H1 (cell line): ENCODE measurements around the gene MYH9. TPM values are rescaled to one million over a fixed set of nuclear protein-coding genes. Genes with fewer than 3 reads are reported as not detected.

Experiments used
- CTCF ChIA-PET: fragments of 300-600 bp; sonication (Branson Sonifier 250); formaldehyde crosslinking; loops from one replicate; lab custom pipeline; 2021; ENCODE audit not compliant: partially characterized antibody; lab: Charles Lee
- POLR2A ChIA-PET: fragments of 300-600 bp; sonication (Branson Sonifier 250); formaldehyde crosslinking; loops from one replicate; lab custom pipeline; 2021; ENCODE audit warnings: inconsistent platforms; ENCODE audit not compliant: partially characterized antibody; lab: Charles Lee
- DNase-seq, 2 experiments: peaks; one replicate each; pipeline versions ENCODE4 v3.0.0 to v3.0.0-alpha.2; 2010 to 2022; ENCODE audit warnings: low spot score in 2 of 2, low read depth in 1 of 2, mixed read lengths in 1 of 2
- FAIRE-seq: peaks from 2 replicates; lab custom pipeline; 2011; peaks lifted over from hg19 to GRCh38; lab: Jason Lieb, UNC
- H2AFZ ChIP-seq: 2 replicates; pipeline ENCODE4 v1.8.1; 2012; ENCODE audit warnings: low read length, inconsistent platforms
- H2AK5ac ChIP-seq: 2 replicates; pipeline ENCODE4 v1.6.1; 2013; ENCODE audit warnings: low read depth, low read length
- H2BK120ac ChIP-seq: replicated peaks from 2 replicates; pipeline ENCODE3; 2013; ENCODE audit warnings: low read depth, low read length, inconsistent platforms
- H2BK12ac ChIP-seq: 2 replicates; pipeline ENCODE4 v1.6.1; 2013; ENCODE audit warnings: low read depth, low read length
- H2BK15ac ChIP-seq: 2 replicates; pipeline ENCODE4 v1.6.1; 2013; ENCODE audit warnings: low read length
- H2BK20ac ChIP-seq: 2 replicates; pipeline ENCODE4 v1.6.1; 2013; ENCODE audit warnings: low read length
- H2BK5ac ChIP-seq: 2 replicates; pipeline ENCODE4 v1.6.1; 2013; ENCODE audit warnings: low read depth, low read length
- H3K14ac ChIP-seq: 2 replicates; pipeline ENCODE4 v1.6.1; 2013; ENCODE audit warnings: inconsistent platforms; ENCODE audit not compliant: insufficient read length
- H3K18ac ChIP-seq: 2 replicates; pipeline ENCODE4 v1.6.1; 2013; ENCODE audit warnings: low read length; ENCODE audit errors: extremely low read depth
- H3K23ac ChIP-seq: 2 replicates; pipeline ENCODE4 v1.6.1; 2013; ENCODE audit warnings: inconsistent platforms; ENCODE audit not compliant: insufficient read length
- H3K23me2 ChIP-seq: 2 replicates; pipeline ENCODE4 v1.6.1; 2013; ENCODE audit warnings: low read depth, low read length
- H3K27ac ChIP-seq: 2 replicates; pipeline ENCODE4 v1.6.1; 2011; ENCODE audit warnings: low read depth, low read length, inconsistent platforms
- H3K27me3 ChIP-seq, 4 experiments: replicated peaks in 1 of 4; 1 replicate in 1 of 4; 2 replicates in 3 of 4; pipeline versions ENCODE4 v1.6.1 to v1.8.1; 2011 to 2013; ENCODE audit warnings: low read length in 3 of 4, mild to moderate bottlenecking in 3 of 4, inconsistent platforms in 2 of 4, mixed read lengths in 2 of 4, moderate library complexity in 1 of 4; ENCODE audit not compliant: control insufficient read depth in 3 of 4, insufficient read depth in 3 of 4; ENCODE audit errors: extremely low read depth in 1 of 4
- H3K36me3 ChIP-seq, 4 experiments: 2 replicates each; pipeline versions ENCODE4 v1.6.1 to v1.8.1; 2011 to 2013; ENCODE audit warnings: mild to moderate bottlenecking in 4 of 4, low read length in 3 of 4, moderate library complexity in 2 of 4, control low read depth in 1 of 4, inconsistent platforms in 1 of 4; ENCODE audit not compliant: insufficient read depth in 4 of 4, control insufficient read depth in 2 of 4
- H3K4ac ChIP-seq: replicated peaks from 2 replicates; pipeline ENCODE3; 2013; ENCODE audit warnings: low read length, low read depth, mixed read lengths, inconsistent platforms; ENCODE audit not compliant: insufficient read length
- H3K4me1 ChIP-seq, 4 experiments: replicated peaks in 1 of 4; 1 replicate in 1 of 4; 2 replicates in 3 of 4; pipeline versions ENCODE4 v1.6.1 to v1.8.1; 2011 to 2013; ENCODE audit warnings: low read length in 3 of 4, inconsistent platforms in 2 of 4, mixed read lengths in 1 of 4; ENCODE audit not compliant: insufficient read depth in 4 of 4, control insufficient read depth in 3 of 4
- H3K4me2 ChIP-seq, 2 experiments: 2 replicates each; pipeline versions ENCODE4 v1.6.1 to v1.8.1; 2011 to 2013; ENCODE audit warnings: low read depth in 2 of 2, low read length in 2 of 2, control low read depth in 1 of 2, inconsistent platforms in 1 of 2, mild to moderate bottlenecking in 1 of 2; ENCODE audit not compliant: insufficient read depth in 1 of 2
- H3K4me3 ChIP-seq, 4 experiments: fragments of 200-600, 300-600 bp in 1 of 4; sonication (generic), shearing (Covaris generic), sonication (Bioruptor Twin) in 1 of 4; 2 replicates each; pipeline versions ENCODE4 v1.5.1 to v1.8.1; 2011 to 2016; ENCODE audit warnings: low read length in 4 of 4, low read depth in 3 of 4, control low read depth in 2 of 4, inconsistent platforms in 2 of 4, mild to moderate bottlenecking in 2 of 4, mixed read lengths in 1 of 4, moderate library complexity in 1 of 4; ENCODE audit not compliant: insufficient read depth in 2 of 4; ENCODE audit errors: extremely low read depth in 1 of 4
- H3K56ac ChIP-seq: replicated peaks from 2 replicates; pipeline ENCODE3; 2013; ENCODE audit warnings: low read depth, mild to moderate bottlenecking, mixed read lengths, low read length, inconsistent platforms; ENCODE audit not compliant: insufficient read length
- H3K79me1 ChIP-seq: 2 replicates; pipeline ENCODE4 v1.6.1; 2013; ENCODE audit warnings: low read depth, low read length, control low read depth
- H3K79me2 ChIP-seq, 2 experiments: 2 replicates each; pipeline versions ENCODE4 v1.6.1 to v1.8.1; 2012 to 2013; ENCODE audit warnings: low read length in 2 of 2, mild to moderate bottlenecking in 2 of 2, inconsistent platforms in 1 of 2; ENCODE audit not compliant: insufficient read depth in 2 of 2, control insufficient read depth in 1 of 2
- H3K9ac ChIP-seq, 4 experiments: replicated peaks in 1 of 4; 1 replicate in 1 of 4; 2 replicates in 3 of 4; pipeline versions ENCODE4 v1.6.1 to v1.8.1; 2011 to 2013; ENCODE audit warnings: low read depth in 3 of 4, low read length in 3 of 4, control low read depth in 2 of 4, mild to moderate bottlenecking in 2 of 4, moderate library complexity in 2 of 4, inconsistent platforms in 1 of 4; ENCODE audit errors: extremely low read depth in 1 of 4
- H3K9me3 ChIP-seq, 2 experiments: 2 replicates each; pipeline versions ENCODE4 v1.6.1 to v1.8.1; 2012 to 2013; ENCODE audit warnings: mild to moderate bottlenecking in 2 of 2, moderate library complexity in 2 of 2, control low read depth in 1 of 2, inconsistent platforms in 1 of 2, low read depth in 1 of 2, low read length in 1 of 2, mixed read lengths in 1 of 2; ENCODE audit not compliant: insufficient read depth in 2 of 2
- H4K20me1 ChIP-seq, 2 experiments: replicated peaks in 1 of 2; 2 replicates each; pipeline versions ENCODE3 to v1.8.1; 2011 to 2013; ENCODE audit warnings: inconsistent platforms in 2 of 2, low read length in 2 of 2, mild to moderate bottlenecking in 1 of 2; ENCODE audit not compliant: insufficient read depth in 2 of 2, control insufficient read depth in 1 of 2
- H4K5ac ChIP-seq: 2 replicates; pipeline ENCODE4 v1.6.1; 2013; ENCODE audit warnings: low read length, low read depth, mixed read lengths, inconsistent platforms; ENCODE audit not compliant: insufficient read length
- H4K8ac ChIP-seq: 2 replicates; pipeline ENCODE4 v1.8.0; 2013; ENCODE audit warnings: mild to moderate bottlenecking, moderate library complexity, low read length, inconsistent platforms; ENCODE audit not compliant: insufficient read depth; ENCODE audit errors: extremely low read depth
- H4K91ac ChIP-seq: replicated peaks from 2 replicates; pipeline ENCODE3; 2013; ENCODE audit warnings: low read length, mixed read lengths, inconsistent platforms; ENCODE audit not compliant: insufficient read length
- ASH2L ChIP-seq: fragments of 200-600, 300-600 bp; sonication (generic); IDR thresholded peaks from one replicate; pipeline ENCODE4 v1.7.1; 2017; ENCODE audit warnings: low read length
- BCL11A ChIP-seq, 2 experiments: IDR thresholded peaks; one replicate each; pipeline ENCODE4 v1.6.1; 2011; ENCODE audit warnings: low read depth in 2 of 2, low read length in 2 of 2, mild to moderate bottlenecking in 2 of 2
- BRCA1 ChIP-seq: IDR thresholded peaks from 2 replicates; pipeline ENCODE4 v1.6.1; 2012; ENCODE audit warnings: low read depth, low read length, improper control_type of control experiment
- CBX5 ChIP-seq: fragments of 300-800, 300-1000 bp; sonication (generic); IDR thresholded peaks from 2 replicates; pipeline ENCODE4 v1.7.1; 2016; ENCODE audit warnings: antibody characterized with exemption, low read length, low read depth
- CREB1 ChIP-seq: IDR thresholded peaks from 2 replicates; pipeline ENCODE4 v1.6.1; 2012; ENCODE audit warnings: inconsistent platforms
- E2F6 ChIP-seq: IDR thresholded peaks from 2 replicates; pipeline ENCODE4 v1.6.1; 2012; ENCODE audit warnings: inconsistent platforms
- GABPA ChIP-seq: IDR thresholded peaks from 2 replicates; pipeline ENCODE4 v1.6.1; 2011; ENCODE audit warnings: mild to moderate bottlenecking, low read length, moderate library complexity, borderline replicate concordance; ENCODE audit not compliant: insufficient read depth
- GTF2F1 ChIP-seq: IDR thresholded peaks from 2 replicates; pipeline ENCODE4 v1.6.1; 2012; ENCODE audit warnings: low read depth, low read length, improper control_type of control experiment, borderline replicate concordance
- JUND ChIP-seq: IDR thresholded peaks from 2 replicates; pipeline ENCODE4 v1.6.1; 2011; ENCODE audit warnings: mild to moderate bottlenecking, improper control_type of control experiment, low read length
- NANOG ChIP-seq: IDR thresholded peaks from 2 replicates; pipeline ENCODE4 v1.6.1; 2011; ENCODE audit warnings: low read length, low read depth, mild to moderate bottlenecking, inconsistent platforms; ENCODE audit not compliant: insufficient read depth, poor library complexity, severe bottlenecking
- POLR2A ChIP-seq, 2 experiments: IDR thresholded peaks; 1 replicate in 1 of 2; 2 replicates in 1 of 2; pipeline ENCODE4 v1.6.1; 2011; ENCODE audit warnings: low read depth in 2 of 2, low read length in 2 of 2, mild to moderate bottlenecking in 2 of 2; ENCODE audit errors: control extremely low read depth in 1 of 2
- POLR2AphosphoS5 ChIP-seq: IDR thresholded peaks from 2 replicates; pipeline ENCODE4 v1.6.1; 2011; ENCODE audit warnings: low read depth, low read length
- RBBP5 ChIP-seq: IDR thresholded peaks from 2 replicates; pipeline ENCODE4 v1.7.1; 2012; ENCODE audit warnings: low read depth, mild to moderate bottlenecking, inconsistent platforms, low read length, moderate library complexity, borderline replicate concordance
- RXRA ChIP-seq: IDR thresholded peaks from 2 replicates; pipeline ENCODE4 v1.6.1; 2011; ENCODE audit warnings: low read depth, mild to moderate bottlenecking, low read length, moderate library complexity; ENCODE audit not compliant: insufficient read depth
- YY1 ChIP-seq: IDR thresholded peaks from 2 replicates; pipeline ENCODE4 v1.6.1; 2011; ENCODE audit warnings: low read depth, mild to moderate bottlenecking, low read length
- WGBS, 2 experiments: shearing (Covaris generic) in 1 of 2; methylation state at CpG; one replicate each; pipeline versions ENCODE4 v1.1.6 to v1.1.7; 2013 to 2015; ENCODE audit warnings: low lambda C conversion rate in 2 of 2, mixed read lengths in 2 of 2, inconsistent platforms in 1 of 2, low coverage in 1 of 2, missing lambda C conversion rate in 1 of 2; ENCODE audit not compliant: insufficient replicate concordance in 2 of 2, insufficient coverage in 1 of 2, insufficient read length in 1 of 2; ENCODE audit errors: extremely low coverage in 1 of 2, missing lambda C conversion rate in 1 of 2; 5-methylcytosine and 5-hydroxymethylcytosine counted together
- polyA plus RNA-seq, 7 experiments: library from polyadenylated mRNA; depleted of rRNA in 3 of 7; stranded (reverse) in 5 of 7; unstranded in 2 of 7; fragments of >200 nt in 5 of 7; fragments of 200-250 nt in 2 of 7; gene quantifications; 1 replicate in 5 of 7; 2 replicates in 1 of 7; 4 replicates in 1 of 7; pipeline versions ENCODE4 v1.2.1 to v1.2.3, GENCODE V29; 2011 to 2013; ENCODE audit warnings: missing spikeins in 2 of 7, mixed read lengths in 2 of 7
- total RNA-seq: library from RNA; stranded (reverse); fragmentation: NEBNext Ultra II Directional; extraction: Animal tissue kit (Norgen Biotek cat#: 25700); gene quantifications from 2 replicates; pipeline ENCODE4 v1.2.1, GENCODE V29; 2021

MYH9 gene
- total and polyA plus RNA-seq, 2 of the 8 experiments (the other 6 are each of a cell fraction or from before 2014, with no cell fraction given) = 24.9 to 322 TPM

GRCh38 chr22:36295247-36295646, 92.5 kb downstream of the MYH9 start:
- peaks cover 0 to 3% of the 10 kb centered on the region in 2 experiments for H4K20me1 ChIP-seq
- no peak for TF ChIP-seq JUND
- TF ChIP-seq CBX5 = no peak
- TF ChIP-seq NANOG = no peak
- TF ChIP-seq GTF2F1 = no peak
- TF ChIP-seq BRCA1 = no peak
- TF ChIP-seq POLR2A (IDR thresholded peaks at IDR 0.05; ENCODE audit: control extremely low read depth in 1 of 2, low read depth in 2 of 2, low read length in 2 of 2) = no peak
- no peak for TF ChIP-seq CREB1
- TF ChIP-seq RXRA = no peak
- no peak for TF ChIP-seq YY1
- TF ChIP-seq E2F6 = no peak
- no peak for TF ChIP-seq POLR2AphosphoS5
- TF ChIP-seq ASH2L = no peak
- TF ChIP-seq GABPA = no peak
- no peak for TF ChIP-seq BCL11A (IDR thresholded peaks at IDR 0.05; ENCODE audit: low read depth in 2 of 2, low read length in 2 of 2)
- no peak for TF ChIP-seq RBBP5

More at GRCh38 chr22:36295247-36295646, 92.5 kb downstream of the MYH9 start:
- Histone ChIP-seq H2BK12ac (no peak overlapping the region), H2AFZ (no peak overlapping the region), H3K23ac (no peak overlapping the region), H3K23me2 (no peaks in the 10 kb centered on the region), H3K4ac (no peak overlapping the region), H3K79me2 (no peaks in the 10 kb centered on the region), H3K4me1 (no peaks in the 10 kb centered on the region), H3K36me3 (peaks cover 61 to 92% (median 84%) of the 10 kb centered on the region in 4 experiments), H3K18ac (no peak overlapping the region), H3K14ac (no peak overlapping the region), H2AK5ac (no peak overlapping the region), H3K4me2 (no peak overlapping the region), H2BK120ac (no peak overlapping the region), H4K8ac (no peak overlapping the region), H2BK20ac (no peak overlapping the region), H2BK5ac (no peak overlapping the region), H3K9me3 (peaks cover 2 to 11% of the 10 kb centered on the region in 2 experiments; a peak in 1 of 4 replicates), H3K56ac (no peak overlapping the region), H3K79me1 (0 out of 2 replicates have a peak, but pooled peaks cover 5% of the 10 kb centered on the region), H2BK15ac (no peak overlapping the region), H3K27me3 (no peaks in the 10 kb centered on the region), H3K9ac (no peak overlapping the region), H4K5ac (no peak overlapping the region), H4K91ac (no peak overlapping the region), H3K27ac (no peak overlapping the region), H3K4me3 (no peak overlapping the region)
- WGBS, 2 experiments = 90% methylated on average over 6 of the region's 7 CpGs; no CpG with 5 or more reads in 1 of the 2 experiments
- CTCF ChIA-PET = interaction anchor here (0.8 to 17.3 kb wide), 5 partner anchors 9 to 216 kb away, joined by 3 to 159 read pairs (median 11); no protein-coding TSS in a partner anchor
- FAIRE-seq = no peak
- POLR2A ChIA-PET = interaction anchor here (1.0 to 1.3 kb wide), 2 partner anchors 9 to 17 kb away, joined by 3 to 4 read pairs; no protein-coding TSS in a partner anchor
- DNase-seq = no peak
